Measurements from ENCODE around the gene CNKSR3.

DNA sequence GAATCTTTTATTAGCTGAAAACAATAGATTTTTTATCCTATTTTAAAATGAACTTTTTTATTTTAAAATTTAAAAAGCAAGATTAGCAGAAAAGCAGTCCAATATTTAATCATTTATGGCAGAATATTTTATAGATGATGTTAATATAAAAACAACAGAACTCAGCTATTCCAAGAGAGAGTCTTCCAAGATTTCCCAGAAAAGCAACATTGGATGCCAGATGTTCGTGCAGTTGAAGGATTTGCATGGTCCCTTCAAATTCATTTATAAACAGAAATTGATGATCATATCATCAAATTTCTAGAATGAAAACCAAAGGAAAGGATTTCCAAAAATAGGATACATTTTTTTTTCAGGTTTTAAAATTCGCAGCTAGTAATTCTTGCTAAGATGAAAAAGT is 25.4 kb upstream of the CNKSR3 start:
- TF ChIP-seq EZH2 (IDR thresholded peaks at IDR 0.05; ENCODE audit: borderline replicate concordance, insufficient read depth, low read length, poor library complexity, severe bottlenecking) (no peak), SMC3 (conservative IDR thresholded peaks at IDR 0.05; ENCODE audit: poor library complexity) (no peak), TAF1 (IDR thresholded peaks at IDR 0.05; ENCODE audit: low read depth) (no peak)
- TF ChIP-seq, protein P1, sequence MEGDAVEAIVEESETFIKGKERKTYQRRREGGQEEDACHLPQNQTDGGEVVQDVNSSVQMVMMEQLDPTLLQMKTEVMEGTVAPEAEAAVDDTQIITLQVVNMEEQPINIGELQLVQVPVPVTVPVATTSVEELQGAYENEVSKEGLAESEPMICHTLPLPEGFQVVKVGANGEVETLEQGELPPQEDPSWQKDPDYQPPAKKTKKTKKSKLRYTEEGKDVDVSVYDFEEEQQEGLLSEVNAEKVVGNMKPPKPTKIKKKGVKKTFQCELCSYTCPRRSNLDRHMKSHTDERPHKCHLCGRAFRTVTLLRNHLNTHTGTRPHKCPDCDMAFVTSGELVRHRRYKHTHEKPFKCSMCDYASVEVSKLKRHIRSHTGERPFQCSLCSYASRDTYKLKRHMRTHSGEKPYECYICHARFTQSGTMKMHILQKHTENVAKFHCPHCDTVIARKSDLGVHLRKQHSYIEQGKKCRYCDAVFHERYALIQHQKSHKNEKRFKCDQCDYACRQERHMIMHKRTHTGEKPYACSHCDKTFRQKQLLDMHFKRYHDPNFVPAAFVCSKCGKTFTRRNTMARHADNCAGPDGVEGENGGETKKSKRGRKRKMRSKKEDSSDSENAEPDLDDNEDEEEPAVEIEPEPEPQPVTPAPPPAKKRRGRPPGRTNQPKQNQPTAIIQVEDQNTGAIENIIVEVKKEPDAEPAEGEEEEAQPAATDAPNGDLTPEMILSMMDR (IDR thresholded peaks at IDR 0.05; ENCODE audit: poor library complexity, severe bottlenecking) = no peak
- TF ChIP-seq, protein P2, sequence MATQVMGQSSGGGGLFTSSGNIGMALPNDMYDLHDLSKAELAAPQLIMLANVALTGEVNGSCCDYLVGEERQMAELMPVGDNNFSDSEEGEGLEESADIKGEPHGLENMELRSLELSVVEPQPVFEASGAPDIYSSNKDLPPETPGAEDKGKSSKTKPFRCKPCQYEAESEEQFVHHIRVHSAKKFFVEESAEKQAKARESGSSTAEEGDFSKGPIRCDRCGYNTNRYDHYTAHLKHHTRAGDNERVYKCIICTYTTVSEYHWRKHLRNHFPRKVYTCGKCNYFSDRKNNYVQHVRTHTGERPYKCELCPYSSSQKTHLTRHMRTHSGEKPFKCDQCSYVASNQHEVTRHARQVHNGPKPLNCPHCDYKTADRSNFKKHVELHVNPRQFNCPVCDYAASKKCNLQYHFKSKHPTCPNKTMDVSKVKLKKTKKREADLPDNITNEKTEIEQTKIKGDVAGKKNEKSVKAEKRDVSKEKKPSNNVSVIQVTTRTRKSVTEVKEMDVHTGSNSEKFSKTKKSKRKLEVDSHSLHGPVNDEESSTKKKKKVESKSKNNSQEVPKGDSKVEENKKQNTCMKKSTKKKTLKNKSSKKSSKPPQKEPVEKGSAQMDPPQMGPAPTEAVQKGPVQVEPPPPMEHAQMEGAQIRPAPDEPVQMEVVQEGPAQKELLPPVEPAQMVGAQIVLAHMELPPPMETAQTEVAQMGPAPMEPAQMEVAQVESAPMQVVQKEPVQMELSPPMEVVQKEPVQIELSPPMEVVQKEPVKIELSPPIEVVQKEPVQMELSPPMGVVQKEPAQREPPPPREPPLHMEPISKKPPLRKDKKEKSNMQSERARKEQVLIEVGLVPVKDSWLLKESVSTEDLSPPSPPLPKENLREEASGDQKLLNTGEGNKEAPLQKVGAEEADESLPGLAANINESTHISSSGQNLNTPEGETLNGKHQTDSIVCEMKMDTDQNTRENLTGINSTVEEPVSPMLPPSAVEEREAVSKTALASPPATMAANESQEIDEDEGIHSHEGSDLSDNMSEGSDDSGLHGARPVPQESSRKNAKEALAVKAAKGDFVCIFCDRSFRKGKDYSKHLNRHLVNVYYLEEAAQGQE (IDR thresholded peaks at IDR 0.05; ENCODE audit: borderline replicate concordance) = no peak

Data from neural cell (in vitro differentiated cells).